A549 (cell line): ENCODE data around the gene C1QTNF3.

Experiments used
- RAD21 ChIP-seq, 2 experiments: fragments of >200 bp in 1 of 2; sonication (Bioruptor Twin) in 1 of 2; formaldehyde crosslinking in 1 of 2; IDR thresholded peaks in 1 of 2; conservative IDR thresholded peaks in 1 of 2; 2 replicates in 1 of 2; 3 replicates in 1 of 2; pipeline ENCODE4 v1.6.1; 2012 to 2018; ENCODE audit warnings: inconsistent platforms in 1 of 2
- ZSCAN20 ChIP-seq: fragments of 250-450 bp; sonication (Bioruptor Pico); IDR thresholded peaks from 2 replicates; pipeline ENCODE4 v1.8.0; 2022; ENCODE audit warnings: mild to moderate bottlenecking, moderate library complexity
- TF ChIP-seq, protein P1 (sequence below): fragments of >200 bp; sonication (Bioruptor Twin); formaldehyde crosslinking; IDR thresholded peaks from 3 replicates; pipeline ENCODE4 v1.5.1; 2016

DNA sequence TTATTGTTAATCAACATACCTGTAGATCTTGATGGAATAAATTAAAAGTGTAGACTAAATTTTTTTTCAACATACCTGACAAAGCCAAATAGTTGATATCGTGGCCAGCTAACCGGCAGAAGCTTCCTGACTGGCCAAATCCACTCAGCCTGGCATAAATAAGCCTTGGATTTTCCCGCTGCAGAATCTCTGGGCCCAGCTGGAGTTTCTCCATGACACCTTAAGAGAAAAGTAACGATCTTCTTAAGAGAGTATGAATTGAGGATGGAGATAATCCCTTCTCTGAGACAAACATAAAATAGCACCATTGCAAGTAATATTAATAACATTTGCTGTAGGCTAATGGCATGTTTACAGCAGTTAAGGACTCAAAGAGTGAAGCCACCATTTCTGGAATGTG is 37.3 kb downstream of the C1QTNF3 start:
- no peak for TF ChIP-seq RAD21 (conservative IDR thresholded peaks at IDR 0.05 in 1 of 2, IDR thresholded peaks at IDR 0.05 in 1 of 2)
- no peak for TF ChIP-seq ZSCAN20 (CRISPR knock-in tag)
- TF ChIP-seq, protein P1, sequence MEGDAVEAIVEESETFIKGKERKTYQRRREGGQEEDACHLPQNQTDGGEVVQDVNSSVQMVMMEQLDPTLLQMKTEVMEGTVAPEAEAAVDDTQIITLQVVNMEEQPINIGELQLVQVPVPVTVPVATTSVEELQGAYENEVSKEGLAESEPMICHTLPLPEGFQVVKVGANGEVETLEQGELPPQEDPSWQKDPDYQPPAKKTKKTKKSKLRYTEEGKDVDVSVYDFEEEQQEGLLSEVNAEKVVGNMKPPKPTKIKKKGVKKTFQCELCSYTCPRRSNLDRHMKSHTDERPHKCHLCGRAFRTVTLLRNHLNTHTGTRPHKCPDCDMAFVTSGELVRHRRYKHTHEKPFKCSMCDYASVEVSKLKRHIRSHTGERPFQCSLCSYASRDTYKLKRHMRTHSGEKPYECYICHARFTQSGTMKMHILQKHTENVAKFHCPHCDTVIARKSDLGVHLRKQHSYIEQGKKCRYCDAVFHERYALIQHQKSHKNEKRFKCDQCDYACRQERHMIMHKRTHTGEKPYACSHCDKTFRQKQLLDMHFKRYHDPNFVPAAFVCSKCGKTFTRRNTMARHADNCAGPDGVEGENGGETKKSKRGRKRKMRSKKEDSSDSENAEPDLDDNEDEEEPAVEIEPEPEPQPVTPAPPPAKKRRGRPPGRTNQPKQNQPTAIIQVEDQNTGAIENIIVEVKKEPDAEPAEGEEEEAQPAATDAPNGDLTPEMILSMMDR: no peak
